Pancreas (tissue), 10 donors: ENCODE data around the gene CEP152. TPM values are rescaled to one million over a fixed set of nuclear protein-coding genes. Genes with fewer than 3 reads are reported as not detected.
A peak's percentile ranks its signal among the peaks of the same experiment; 100 is the strongest.

ENCODE experiments used
- ATAC-seq, 4 donors: fragments of 200-7000 bp; cut with Tn5 transposase; one replicate each; pipeline versions ENCODE4 v1.8.0 to v1.9.1; 2020; ENCODE audit warnings: mild to moderate bottlenecking in 4 of 4, moderate library complexity in 4 of 4
- DNase-seq, 6 donors: peaks; one replicate each; pipeline ENCODE4 v3.0.0-alpha.2; 2020
- FAIRE-seq: peaks from 2 replicates; lab custom pipeline; 2012; peaks lifted over from hg19 to GRCh38; lab: Jason Lieb, UNC
- H3K27ac ChIP-seq, 4 donors: fragments of 200-600 bp; sonication (generic); 1 replicate in 3 of 4; 2 replicates in 1 of 4; pipeline versions ENCODE4 v1.5.0 to v1.8.0; 2020
- H3K27me3 ChIP-seq, 4 donors: fragments of 200-600 bp; one replicate each; pipeline ENCODE4 v1.8.0; 2021
- H3K36me3 ChIP-seq, 3 donors: fragments of 200-600 bp; sonication (generic) in 1 of 3; one replicate each; pipeline versions ENCODE4 v1.5.0 to v1.8.0; 2020 to 2021
- H3K4me1 ChIP-seq, 3 donors: fragments of 200-600 bp; one replicate each; pipeline ENCODE4 v1.8.0; 2021
- H3K4me3 ChIP-seq, 4 donors: fragments of 200-600 bp; sonication (generic) in 2 of 4; one replicate each; pipeline versions ENCODE4 v1.5.0 to v1.8.0; 2020 to 2021
- H3K9me3 ChIP-seq, 4 donors: fragments of 200-600 bp; one replicate each; pipeline ENCODE4 v1.8.0; 2021
- CTCF ChIP-seq, 4 donors: fragments of 200-600 bp; sonication (generic) in 3 of 4; IDR thresholded peaks; one replicate each; pipeline versions ENCODE4 v1.5.0 to v1.8.0; 2021; ENCODE audit warnings: antibody characterized with exemption in 4 of 4
- WGBS, 2 donors: extraction: QIAGEN DNeasy Blood & Tissue Kit; methylation state at CpG; one replicate each; pipeline ENCODE4 v1.1.7; 2013; 5-methylcytosine and 5-hydroxymethylcytosine counted together
- intact Hi-C, 3 donors: fragments of 100-400 bp; cut with DNase I; formaldehyde crosslinking; loops; one replicate each; pipeline versions ENCODE4 v1.11.1 to v1.14.2; 2022
- polyA plus RNA-seq, 2 donors: library from polyadenylated mRNA; stranded (reverse); fragments of 200-250 nt; gene quantifications; one replicate each; pipeline ENCODE4 v1.2.3, GENCODE V29; 2013
- total RNA-seq, 6 donors: library from RNA; stranded (reverse); fragmentation: NEBNext Ultra II Directional in 4 of 6; extraction: Animal tissue kit (Norgen Biotek cat#: 25700) in 4 of 6; gene quantifications; one replicate each; pipeline versions ENCODE4 v1.2.1 to v1.2.4, GENCODE V29; 2021 to 2023
- donor health status: healthy with polysubstance abuse.
- donor health status: DM: no; HTN: no; CAD: no; lungs with moderate emphysema.
- donor health status: DM: no; HTN: no; CAD: no.
- donor health status: control.
- donor health status: control.
- donor health status: Bipolar disorder and iron deficiency.
- donor health status: DM: yes; HTN: yes; CAD: no.
- donor health status: DM: no; HTN: no; CAD: no.
- donor health status: DM: no; HTN: no; CAD: no.
- donor health status: DM: yes; HTN: yes; CAD: no.

Gene CEP152
- total and polyA plus RNA-seq, 8 donors: 1.3 to 8.0 (median 2.5) TPM

GRCh38 chr15:48814286-48814685 is 3.4 kb upstream of the CEP152 start:
- no peak for TF ChIP-seq CTCF (IDR thresholded peaks at IDR 0.05)
- Histone ChIP-seq H3K4me3 (no peak overlapping the region), H3K27me3 (no peaks in the 10 kb centered on the region), H3K36me3 (no peaks in the 10 kb centered on the region), H3K4me1 (no peaks in the 10 kb centered on the region), H3K27ac (no peak overlapping the region), H3K9me3 (no peaks in the 10 kb centered on the region)
- intact Hi-C loops: no loop called here
- no peak for DNase-seq
- WGBS, 2 donors: 60 to 78% methylated on average over 2 of the region's 2 CpGs
- no peak for FAIRE-seq
- ATAC-seq: no peak

GRCh38 chr15:48811325-48811958 is 573 bp upstream of the CEP152 start:
- Histone ChIP-seq H3K9me3 (no peaks in the 10 kb centered on the region), H3K27me3 (no peaks in the 10 kb centered on the region), H3K4me3 (peak overlapping the region; percentile 16 to 83 (median 74)), H3K27ac (no peak overlapping the region), H3K36me3 (no peaks in the 10 kb centered on the region), H3K4me1 (no peaks in the 10 kb centered on the region)
- WGBS, 2 donors: 7% methylated on average over 25 of the region's 25 CpGs
- DNase-seq (peak in 1 of 6 donors; percentile 13), ATAC-seq (peak in 3 of 4 donors; percentile 17 to 32 (median 31)), FAIRE-seq (no peak)
- TF ChIP-seq CTCF (IDR thresholded peaks at IDR 0.05): no peak
- intact Hi-C loops: no loop called here

GRCh38 chr15:48806151-48806550 is 4.7 kb downstream of the CEP152 start:
- DNase-seq (no peak), ATAC-seq (no peak), FAIRE-seq (no peak)
- Histone ChIP-seq H3K27me3 (no peaks in the 10 kb centered on the region), H3K4me1 (no peaks in the 10 kb centered on the region), H3K4me3 (no peak overlapping the region), H3K36me3 (no peaks in the 10 kb centered on the region), H3K9me3 (no peaks in the 10 kb centered on the region), H3K27ac (no peak overlapping the region)
- 75 to 80% methylated on average over 2 of the region's 2 CpGs for WGBS, 2 donors
- intact Hi-C loops: no loop called here
- no peak for TF ChIP-seq CTCF (IDR thresholded peaks at IDR 0.05)

GRCh38 chr15:48805591-48805990 is 5.3 kb downstream of the CEP152 start:
- intact Hi-C loops: no loop called here
- TF ChIP-seq CTCF (IDR thresholded peaks at IDR 0.05): no peak
- no peak for FAIRE-seq
- no peak overlapping the region for H3K4me3 ChIP-seq
- no peak overlapping the region for H3K27ac ChIP-seq
- no peaks in the 10 kb centered on the region for H3K36me3 ChIP-seq
- H3K9me3 ChIP-seq: no peaks in the 10 kb centered on the region
- H3K4me1 ChIP-seq: no peaks in the 10 kb centered on the region
- WGBS, 2 donors: 49 to 96% methylated on average over 2 of the region's 2 CpGs
- DNase-seq: no peak
- H3K27me3 ChIP-seq: no peaks in the 10 kb centered on the region
- ATAC-seq: no peak

- intact Hi-C loops: no loop called here
- no peak for FAIRE-seq
- Histone ChIP-seq H3K4me3 (no peak overlapping the region), H3K9me3 (no peaks in the 10 kb centered on the region), H3K27ac (no peak overlapping the region), H3K36me3 (no peaks in the 10 kb centered on the region), H3K4me1 (no peaks in the 10 kb centered on the region), H3K27me3 (no peaks in the 10 kb centered on the region)
- peak in 3 of 4 donors; percentile 58 to 74 (median 61) for ATAC-seq
- WGBS, 2 donors: 43 to 48% methylated on average over 2 of the region's 2 CpGs
- TF ChIP-seq CTCF (IDR thresholded peaks at IDR 0.05): no peak
- peak in 2 of 6 donors; percentile 25 to 29 for DNase-seq
These were observed 7.0 kb downstream of the CEP152 start for GRCh38 chr15:48803877-48804276.
